ENCODE results near the gene PTPRD. TPM values are rescaled to one million over a fixed set of nuclear protein-coding genes. Genes with fewer than 3 reads are reported as not detected.
"Not testable (repeated sequence)": the region's sequence is repeated elsewhere in the genome, so short reads cannot be mapped to it uniquely, and the experiment has no call there.

The PTPRD gene
- total RNA-seq, 1 donor: 0.52 TPM

DNA sequence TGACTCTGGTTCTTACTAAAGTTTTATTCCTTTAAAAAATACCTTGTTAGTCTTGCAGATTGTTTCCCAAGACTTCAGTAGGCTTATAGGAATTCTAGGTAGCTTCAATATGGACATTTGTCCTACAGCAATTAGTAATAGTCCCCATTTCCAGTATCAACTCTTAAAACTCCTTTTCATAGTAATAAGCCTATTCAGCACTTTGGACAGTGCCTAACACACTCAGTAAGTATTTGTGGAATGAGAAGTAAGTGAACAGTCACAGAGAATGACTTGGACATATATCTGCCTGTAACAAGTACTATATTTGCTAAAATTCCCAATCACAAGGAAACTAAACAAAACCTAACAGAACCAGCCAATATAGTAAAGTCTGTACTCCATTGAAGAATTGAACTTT, 1521.4 kb downstream of the PTPRD start:
- H3K9me3 ChIP-seq (ENCODE audit: low read depth, low read length): no peaks in the 10 kb centered on the region
- no peaks in the 10 kb centered on the region for H3K4me1 ChIP-seq (ENCODE audit: insufficient read depth, low read length)
- H3K27me3 ChIP-seq (ENCODE audit: insufficient read depth, low read length): no peaks in the 10 kb centered on the region
- H3K4me3 ChIP-seq (ENCODE audit: low read length): no peak overlapping the region

DNA sequence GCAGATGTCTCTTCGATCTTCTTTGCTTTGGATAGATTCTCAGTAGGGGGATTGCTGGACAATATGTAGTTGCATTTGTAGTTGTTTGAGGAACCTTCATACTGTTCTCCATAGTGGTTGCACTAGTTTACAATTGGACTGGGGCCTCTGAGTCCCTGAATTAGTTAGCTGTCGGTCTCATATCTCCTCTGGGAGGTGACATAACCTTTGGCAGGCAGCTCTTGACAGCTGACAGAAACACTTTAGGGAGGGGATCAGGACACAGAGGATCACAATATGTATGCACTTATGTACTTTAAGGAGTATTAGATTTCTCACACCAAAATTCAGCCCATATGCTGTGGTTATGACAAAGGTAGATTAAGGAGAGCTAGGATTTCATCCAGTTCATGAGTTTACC, 1533.3 kb downstream of the PTPRD start:
- no peaks in the 10 kb centered on the region for H3K27me3 ChIP-seq (ENCODE audit: insufficient read depth, low read length)
- H3K4me1 ChIP-seq (ENCODE audit: insufficient read depth, low read length): no peaks in the 10 kb centered on the region
- H3K4me3 ChIP-seq (ENCODE audit: low read length): no peak overlapping the region
- no peaks in the 10 kb centered on the region for H3K9me3 ChIP-seq (ENCODE audit: low read depth, low read length)

DNA sequence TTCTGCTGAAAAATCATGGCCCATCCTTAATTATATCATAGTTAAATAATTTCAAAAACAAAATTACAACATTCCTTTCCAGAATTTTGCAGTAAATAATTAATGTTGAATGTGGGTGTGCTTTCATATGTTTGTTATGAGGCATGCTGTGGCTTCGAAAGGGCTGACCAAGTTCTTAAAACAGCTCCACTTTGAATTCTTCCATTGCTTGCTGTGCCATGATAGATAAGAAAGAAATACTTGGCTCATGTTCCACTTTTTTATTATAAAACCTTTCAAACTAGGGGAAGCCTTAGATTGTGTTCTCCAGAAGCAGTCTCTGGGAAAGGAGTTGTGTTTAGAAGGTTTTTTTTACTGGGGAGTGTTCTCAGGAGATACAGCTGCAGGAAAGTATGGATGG, 1534.5 kb downstream of the PTPRD start:
- Histone ChIP-seq H3K27me3 (ENCODE audit: insufficient read depth, low read length) (no peaks in the 10 kb centered on the region), H3K4me3 (ENCODE audit: low read length) (no peak overlapping the region), H3K9me3 (ENCODE audit: low read depth, low read length) (no peaks in the 10 kb centered on the region), H3K4me1 (ENCODE audit: insufficient read depth, low read length) (no peaks in the 10 kb centered on the region)

DNA sequence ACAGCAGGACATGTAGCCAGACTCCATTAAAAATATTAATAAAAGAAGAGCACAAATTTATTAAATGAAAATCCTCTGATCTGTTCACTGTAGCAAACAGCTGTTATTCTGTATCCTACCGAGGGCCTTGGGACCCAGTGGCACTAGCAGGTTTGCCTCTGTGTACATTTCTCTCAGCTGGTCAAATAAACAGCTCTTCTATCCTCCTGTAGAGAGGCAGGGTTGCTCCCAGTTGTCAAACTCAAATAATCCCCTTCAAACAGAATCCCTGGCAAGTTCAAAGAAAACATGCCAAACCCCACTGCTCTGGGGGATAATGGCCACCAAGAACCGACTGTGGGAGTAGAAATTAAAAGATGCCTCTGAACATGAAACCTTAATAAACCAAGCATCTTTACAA, 1551.2 kb downstream of the PTPRD start:
- Histone ChIP-seq H3K4me3 (ENCODE audit: low read length) (no peak overlapping the region), H3K4me1 (ENCODE audit: insufficient read depth, low read length) (no peaks in the 10 kb centered on the region), H3K9me3 (ENCODE audit: low read depth, low read length) (no peaks in the 10 kb centered on the region), H3K27me3 (ENCODE audit: insufficient read depth, low read length) (no peaks in the 10 kb centered on the region)

DNA sequence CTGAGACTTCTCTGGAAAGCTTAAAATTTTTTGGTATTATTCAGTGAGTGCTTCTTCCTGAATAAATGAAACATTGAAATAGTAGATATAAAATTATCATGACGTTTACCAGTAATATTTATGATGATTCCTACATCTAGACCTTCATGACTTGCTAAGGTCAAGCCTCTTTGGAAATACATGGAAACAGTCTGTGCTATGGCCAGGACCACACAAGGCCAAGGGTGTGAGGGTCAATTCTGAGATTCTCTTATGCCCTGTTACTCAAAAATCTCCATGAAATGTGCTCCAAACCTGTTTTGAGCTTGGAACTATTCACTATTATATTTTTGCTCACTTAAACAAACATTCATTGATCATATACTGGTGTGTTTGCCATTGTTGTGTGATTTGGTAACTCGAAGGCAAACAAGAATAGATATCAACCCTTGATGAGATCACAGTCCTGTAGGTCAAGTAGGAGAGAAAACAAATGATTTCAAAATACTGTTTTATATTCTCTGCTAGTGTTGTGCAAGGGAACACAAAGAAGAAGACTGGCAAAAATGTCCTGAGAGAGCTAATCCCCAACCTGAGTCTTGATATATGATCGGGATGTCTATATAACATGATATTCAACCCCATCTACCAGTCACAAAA, 1558.3 kb downstream of the PTPRD start:
- H3K9me3 ChIP-seq (ENCODE audit: low read depth, low read length): no peaks in the 10 kb centered on the region
- H3K27me3 ChIP-seq (ENCODE audit: insufficient read depth, low read length): no peaks in the 10 kb centered on the region
- no peaks in the 10 kb centered on the region for H3K4me1 ChIP-seq (ENCODE audit: insufficient read depth, low read length)
- no peak overlapping the region for H3K4me3 ChIP-seq (ENCODE audit: low read length)

DNA sequence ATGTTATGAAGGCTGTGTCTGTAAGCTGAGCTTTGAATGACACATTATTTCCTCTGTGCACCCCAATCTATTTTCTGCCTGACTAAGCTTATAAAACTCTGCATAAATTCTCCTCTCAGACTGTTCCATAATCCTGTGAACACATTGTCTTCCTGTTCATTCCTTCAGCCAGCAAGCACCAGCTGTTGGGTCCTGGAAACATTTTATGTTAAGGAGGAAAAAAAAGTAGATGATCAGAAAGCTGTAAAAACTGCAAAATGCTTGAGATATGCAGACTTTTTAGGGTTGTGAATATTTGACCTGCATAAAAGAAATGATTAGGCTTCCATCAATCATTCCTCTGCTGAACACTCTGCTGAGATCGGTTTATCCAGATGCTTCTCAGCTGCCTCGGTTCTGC, 1567.2 kb downstream of the PTPRD start:
- H3K4me1 ChIP-seq (ENCODE audit: insufficient read depth, low read length): no peaks in the 10 kb centered on the region
- no peak overlapping the region for H3K4me3 ChIP-seq (ENCODE audit: low read length)
- H3K9me3 ChIP-seq (ENCODE audit: low read depth, low read length): no peaks in the 10 kb centered on the region
- no peaks in the 10 kb centered on the region for H3K27me3 ChIP-seq (ENCODE audit: insufficient read depth, low read length)

DNA sequence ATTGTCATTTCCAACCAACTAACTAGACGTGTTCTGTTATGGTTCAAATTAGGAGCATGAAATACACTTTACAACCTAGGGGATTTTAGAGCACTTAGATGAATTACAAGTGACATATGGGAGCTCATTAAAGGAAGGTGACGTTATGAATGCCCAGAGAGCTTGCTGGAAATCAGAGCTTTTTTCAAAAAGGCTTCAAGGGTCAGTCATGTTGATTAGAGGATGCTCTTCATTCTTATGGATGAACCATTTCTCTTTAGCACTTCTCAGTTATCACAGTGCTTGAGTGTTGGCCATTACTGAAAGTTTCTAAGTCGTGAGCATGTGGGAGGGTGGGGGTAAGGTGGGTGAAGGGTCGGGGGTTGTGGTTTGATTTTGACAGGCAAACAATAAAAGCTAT, 1567.7 kb downstream of the PTPRD start:
- Histone ChIP-seq H3K9me3 (ENCODE audit: low read depth, low read length) (no peaks in the 10 kb centered on the region), H3K27me3 (ENCODE audit: insufficient read depth, low read length) (no peaks in the 10 kb centered on the region), H3K4me1 (ENCODE audit: insufficient read depth, low read length) (no peaks in the 10 kb centered on the region), H3K4me3 (ENCODE audit: low read length) (no peak overlapping the region)

DNA sequence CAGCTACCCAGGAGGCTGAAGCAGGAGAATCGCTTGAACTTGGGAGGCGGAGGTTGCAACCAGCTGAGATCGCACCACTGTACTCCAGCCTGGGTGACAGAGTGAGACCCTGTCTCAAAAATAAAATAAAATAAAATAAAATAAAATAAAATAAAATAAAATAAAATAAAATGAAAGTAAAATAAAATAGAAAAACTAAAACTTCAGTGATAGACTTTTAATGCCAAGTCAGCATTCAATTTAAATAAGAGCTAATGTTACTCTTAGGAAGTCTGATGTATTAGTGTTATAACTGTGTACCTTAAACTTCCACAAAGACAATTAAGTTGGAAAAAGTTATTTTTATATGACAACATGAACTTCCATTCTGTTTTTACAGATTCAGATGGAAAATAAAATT, 1569.0 kb downstream of the PTPRD start:
- not testable (repeated sequence) for H3K4me3 ChIP-seq (ENCODE audit: low read length); H3K9me3 ChIP-seq (ENCODE audit: low read depth, low read length); H3K4me1 ChIP-seq (ENCODE audit: insufficient read depth, low read length); H3K27me3 ChIP-seq (ENCODE audit: insufficient read depth, low read length)

DNA sequence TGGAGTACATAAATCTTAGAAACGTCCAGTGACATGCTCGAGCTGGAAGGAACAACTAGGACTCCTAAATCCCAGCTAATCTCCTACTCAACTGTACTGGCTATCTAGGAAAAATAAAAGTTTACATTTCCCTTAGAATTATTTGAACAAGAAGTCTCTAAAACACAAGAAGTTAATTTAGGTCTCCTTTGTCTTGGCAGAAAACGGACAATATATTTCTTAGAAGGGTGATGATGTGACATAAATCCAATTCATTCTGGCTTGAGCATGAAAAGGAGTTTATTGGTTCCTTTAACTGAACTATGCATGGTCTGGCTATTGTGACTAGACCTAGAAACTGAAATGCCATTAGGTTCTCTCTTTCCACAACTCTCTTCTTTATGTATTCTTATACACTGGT, 1571.0 kb downstream of the PTPRD start:
- Histone ChIP-seq H3K9me3 (ENCODE audit: low read depth, low read length) (no peaks in the 10 kb centered on the region), H3K4me1 (ENCODE audit: insufficient read depth, low read length) (no peaks in the 10 kb centered on the region), H3K27me3 (ENCODE audit: insufficient read depth, low read length) (no peaks in the 10 kb centered on the region), H3K4me3 (ENCODE audit: low read length) (no peak overlapping the region)

DNA sequence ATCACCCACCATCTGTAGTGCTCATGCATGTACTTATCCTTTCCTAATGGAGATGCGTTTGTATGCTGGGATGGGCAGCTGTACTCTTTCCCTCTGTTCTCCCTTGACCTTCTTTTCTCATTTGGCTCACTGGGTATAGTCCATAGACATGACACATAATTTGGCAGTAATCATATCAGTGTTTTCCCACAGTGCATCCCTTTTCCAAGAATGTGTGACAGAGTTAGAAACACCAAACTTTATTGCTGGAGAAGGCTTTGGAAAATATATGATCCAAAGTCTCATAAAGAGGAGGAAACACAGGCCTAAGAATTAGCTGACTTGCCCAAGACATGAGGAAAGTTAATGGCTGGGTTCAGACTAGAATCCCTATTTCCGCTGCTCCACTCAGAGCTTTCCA, 1579.8 kb downstream of the PTPRD start:
- Histone ChIP-seq H3K4me3 (ENCODE audit: low read length) (no peak overlapping the region), H3K9me3 (ENCODE audit: low read depth, low read length) (no peaks in the 10 kb centered on the region), H3K27me3 (ENCODE audit: insufficient read depth, low read length) (no peaks in the 10 kb centered on the region), H3K4me1 (ENCODE audit: insufficient read depth, low read length) (no peaks in the 10 kb centered on the region)

DNA sequence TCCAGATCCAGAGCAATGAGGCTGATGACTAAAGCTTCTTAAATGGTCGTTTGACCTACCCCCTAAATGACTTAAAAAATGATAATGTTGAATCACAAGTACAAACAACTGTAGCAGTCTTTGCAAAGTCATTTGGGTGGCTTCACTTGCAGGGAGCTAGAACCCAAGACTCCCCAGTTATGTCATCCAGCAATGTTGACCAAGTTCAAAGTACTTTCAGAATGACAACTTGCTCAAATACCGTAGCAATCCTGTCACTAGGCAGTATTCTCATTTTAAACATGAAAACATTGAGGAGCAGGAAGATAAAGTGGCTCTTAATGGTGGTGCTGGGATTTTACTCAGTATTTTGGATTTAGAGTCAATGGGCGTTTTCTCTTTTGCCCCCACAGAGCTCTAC, 1596.2 kb downstream of the PTPRD start:
- H3K27me3 ChIP-seq (ENCODE audit: insufficient read depth, low read length): no peaks in the 10 kb centered on the region
- H3K4me3 ChIP-seq (ENCODE audit: low read length): no peak overlapping the region
- H3K4me1 ChIP-seq (ENCODE audit: insufficient read depth, low read length): no peaks in the 10 kb centered on the region
- H3K9me3 ChIP-seq (ENCODE audit: low read depth, low read length): peaks cover 4% of the 10 kb centered on the region

DNA sequence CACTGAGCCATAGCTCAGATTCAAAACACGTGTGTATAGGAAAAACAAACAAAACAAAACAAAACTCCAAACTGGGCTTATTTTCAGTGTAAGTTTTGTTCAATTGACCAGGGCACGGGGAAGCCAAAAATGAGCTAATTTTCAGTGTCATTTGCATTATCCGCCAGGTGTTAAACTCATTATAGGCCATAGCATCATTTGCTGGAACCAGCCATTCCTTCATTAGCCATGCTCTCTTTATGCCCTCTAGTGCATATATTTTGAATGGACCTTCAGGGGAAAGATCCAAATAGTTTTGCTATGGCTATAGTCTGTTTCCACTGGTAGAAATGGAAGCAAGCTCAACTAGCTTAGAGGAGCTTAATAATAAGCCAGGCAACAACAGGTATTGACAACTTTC, 1608.0 kb downstream of the PTPRD start:
- H3K9me3 ChIP-seq (ENCODE audit: low read depth, low read length): no peaks in the 10 kb centered on the region
- H3K4me3 ChIP-seq (ENCODE audit: low read length): no peak overlapping the region
- no peaks in the 10 kb centered on the region for H3K27me3 ChIP-seq (ENCODE audit: insufficient read depth, low read length)
- no peaks in the 10 kb centered on the region for H3K4me1 ChIP-seq (ENCODE audit: insufficient read depth, low read length)

DNA sequence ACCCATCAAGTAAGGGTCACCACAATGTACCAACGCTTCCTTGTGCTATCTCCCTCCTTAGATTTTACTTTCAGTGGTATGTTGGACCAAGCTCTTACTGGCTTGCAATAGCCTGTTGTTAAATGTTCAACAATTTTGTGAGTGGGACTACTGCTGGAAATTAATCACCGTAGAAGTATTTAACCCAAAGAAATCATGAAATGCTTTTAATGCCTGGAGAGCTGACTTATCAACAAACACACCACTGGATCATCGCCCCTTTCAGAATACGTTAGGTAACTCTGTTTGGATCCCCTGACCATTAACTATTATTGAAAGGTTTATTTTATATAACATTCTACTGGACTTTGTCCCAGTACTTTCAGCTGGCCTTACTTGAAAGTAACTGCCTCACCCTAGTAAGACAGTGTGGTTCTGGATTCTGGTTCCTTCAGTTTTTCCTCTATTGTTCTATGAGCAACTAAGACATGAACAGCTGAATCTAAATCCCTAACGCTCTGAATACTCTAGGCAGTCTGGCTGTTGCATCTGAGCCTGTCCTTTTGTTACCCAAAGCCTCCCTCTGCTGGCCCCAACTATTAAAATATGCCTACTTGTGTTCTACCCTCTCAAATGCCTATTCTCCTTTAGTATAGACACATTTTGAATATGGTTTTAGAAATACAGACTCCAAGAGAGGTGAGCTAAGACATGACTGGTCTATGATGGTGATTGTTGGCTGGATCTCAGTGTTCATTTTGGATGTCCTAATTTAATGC, 1609.8 kb downstream of the PTPRD start:
- Histone ChIP-seq H3K9me3 (ENCODE audit: low read depth, low read length) (no peaks in the 10 kb centered on the region), H3K4me1 (ENCODE audit: insufficient read depth, low read length) (no peaks in the 10 kb centered on the region), H3K4me3 (ENCODE audit: low read length) (no peak overlapping the region), H3K27me3 (ENCODE audit: insufficient read depth, low read length) (no peaks in the 10 kb centered on the region)

DNA sequence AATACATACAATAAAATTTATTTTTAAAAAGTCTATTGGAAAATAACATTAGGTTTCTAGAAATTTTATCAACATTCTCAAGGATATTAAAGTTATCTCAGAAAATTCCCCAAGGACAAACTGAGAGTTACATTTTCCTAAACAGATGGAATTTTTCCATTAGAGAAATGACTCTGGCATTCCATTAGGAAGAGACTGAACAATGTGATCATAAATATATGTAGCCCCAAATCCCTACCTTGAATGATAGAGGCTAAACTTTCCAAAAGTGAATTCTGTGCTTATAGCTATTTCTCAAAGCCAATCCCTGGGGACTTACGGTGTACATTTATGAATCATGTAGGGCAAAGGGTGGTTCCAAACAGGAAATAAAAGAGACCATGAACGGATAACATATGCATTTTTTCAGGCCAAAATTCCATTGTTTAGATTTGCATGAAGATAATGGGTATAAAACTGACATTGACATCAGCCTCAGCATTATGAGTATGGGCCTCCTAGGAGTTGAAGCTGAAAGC, 1632.2 kb downstream of the PTPRD start:
- no peaks in the 10 kb centered on the region for H3K9me3 ChIP-seq (ENCODE audit: low read depth, low read length)
- no peaks in the 10 kb centered on the region for H3K27me3 ChIP-seq (ENCODE audit: insufficient read depth, low read length)
- H3K4me3 ChIP-seq (ENCODE audit: low read length): no peak overlapping the region
- H3K4me1 ChIP-seq (ENCODE audit: insufficient read depth, low read length): no peaks in the 10 kb centered on the region

DNA sequence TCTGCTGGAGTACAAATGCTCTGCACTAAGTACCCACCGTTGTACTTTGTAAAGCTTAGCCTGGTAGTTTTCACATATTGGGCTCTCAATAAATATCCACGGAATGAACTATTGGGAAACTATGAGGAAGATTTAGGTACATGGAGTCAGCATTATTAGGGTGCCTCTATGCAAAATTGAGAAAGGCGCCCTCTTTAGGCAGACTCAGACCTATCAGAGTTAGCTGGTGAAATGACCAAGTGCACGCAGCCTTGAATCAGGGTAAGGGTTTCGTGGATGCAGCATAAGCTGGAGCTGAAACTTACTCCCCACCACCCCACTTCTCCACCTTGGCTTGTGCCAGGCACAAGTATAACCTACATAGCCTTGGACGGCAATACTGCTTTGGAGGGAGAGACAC, 1634.5 kb downstream of the PTPRD start:
- Histone ChIP-seq H3K27me3 (ENCODE audit: insufficient read depth, low read length) (no peaks in the 10 kb centered on the region), H3K4me1 (ENCODE audit: insufficient read depth, low read length) (no peaks in the 10 kb centered on the region), H3K9me3 (ENCODE audit: low read depth, low read length) (no peaks in the 10 kb centered on the region), H3K4me3 (ENCODE audit: low read length) (no peak overlapping the region)

DNA sequence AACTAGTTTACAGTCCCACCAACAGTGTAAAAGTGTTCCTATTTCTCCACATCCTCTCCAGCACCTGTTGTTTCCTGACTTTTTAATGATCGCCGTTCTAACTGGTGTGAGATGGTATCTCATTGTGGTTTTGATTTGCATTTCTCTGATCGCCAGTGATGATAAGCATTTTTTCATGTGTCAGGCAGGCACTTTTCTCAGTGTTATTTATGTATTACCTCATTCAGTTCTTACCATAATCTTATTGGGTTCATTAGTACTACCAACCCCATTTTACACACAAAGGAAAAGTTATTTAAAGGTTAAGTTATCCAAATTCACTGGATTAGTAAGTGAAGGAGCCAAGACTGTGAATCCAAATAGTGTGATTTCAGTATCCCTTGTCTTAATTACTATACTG, 1644.5 kb downstream of the PTPRD start:
- not testable (repeated sequence) for H3K4me1 ChIP-seq (ENCODE audit: insufficient read depth, low read length); H3K9me3 ChIP-seq (ENCODE audit: low read depth, low read length); H3K27me3 ChIP-seq (ENCODE audit: insufficient read depth, low read length)

More for the DNA sequence above, 1644.5 kb downstream of the PTPRD start:
- not testable (repeated sequence) for H3K4me3 ChIP-seq (ENCODE audit: low read length)
